Skeletal muscle satellite cell (primary cell): ENCODE measurements around the gene ZNF763. TPM values are rescaled to one million over a fixed set of nuclear protein-coding genes. Genes with fewer than 3 reads are reported as not detected.
"Not testable (repeated sequence)": the region's sequence is repeated elsewhere in the genome, so short reads cannot be mapped to it uniquely, and the experiment has no call there.

Experiments used
- H3K27me3 ChIP-seq: 2 replicates; pipeline ENCODE4 v1.7.0; 2013; ENCODE audit warnings: low read length; ENCODE audit not compliant: control insufficient read depth, insufficient read depth
- H3K36me3 ChIP-seq: 2 replicates; pipeline ENCODE4 v1.7.0; 2013; ENCODE audit warnings: mild to moderate bottlenecking, control low read depth, low read length; ENCODE audit not compliant: insufficient read depth
- H3K4me1 ChIP-seq: 2 replicates; pipeline ENCODE4 v1.7.0; 2013; ENCODE audit warnings: low read length; ENCODE audit not compliant: control insufficient read depth, insufficient read depth
- H3K4me2 ChIP-seq: 2 replicates; pipeline ENCODE4 v1.7.0; 2013; ENCODE audit warnings: mild to moderate bottlenecking, low read length
- H3K4me3 ChIP-seq: 2 replicates; pipeline ENCODE4 v1.7.0; 2013; ENCODE audit warnings: low read length
- H3K9ac ChIP-seq: 2 replicates; pipeline ENCODE4 v1.7.0; 2013; ENCODE audit warnings: mild to moderate bottlenecking, low read depth, low read length, moderate library complexity
- H3K9me3 ChIP-seq: replicated peaks from 2 replicates; pipeline ENCODE4 v1.7.0; 2013; ENCODE audit warnings: mild to moderate bottlenecking, control low read depth, low read length
- total RNA-seq: library from RNA; depleted of rRNA; stranded (reverse); fragments of >200 nt; gene quantifications from 2 replicates; pipeline ENCODE4 v1.2.3, GENCODE V29; 2012; rRNA removed

ZNF763 gene
- total RNA-seq = 0.66 and 1.8 TPM in 2 replicates

- H3K36me3 ChIP-seq = no peaks in the 10 kb centered on the region
- peak within 1 kb of the TSS; percentile 78 for H3K4me3 ChIP-seq
- peaks cover 7% of the 10 kb centered on the region for H3K4me1 ChIP-seq
- H3K9ac ChIP-seq = peak within 1 kb of the TSS; percentile 87
- H3K4me2 ChIP-seq = peak within 1 kb of the TSS; percentile 83
- H3K27me3 ChIP-seq = no peaks in the 10 kb centered on the region
- H3K9me3 ChIP-seq = no peaks in the 10 kb centered on the region
Measured at GRCh38 chr19:11964858-11965645, at the start of gene ZNF763. Gene ZNF763, plus strand, starts transcription at chr19:11965040. Its CDS starts 169 bp downstream, at chr19:11965209.

GRCh38 chr19:11921852-11922495 lies 42.9 kb upstream of the ZNF763 start:
- Histone ChIP-seq H3K9ac (no peak overlapping the region), H3K36me3 (no peaks in the 10 kb centered on the region), H3K4me3 (no peak overlapping the region), H3K4me1 (peaks cover 8% of the 10 kb centered on the region), H3K4me2 (no peak overlapping the region), H3K27me3 (no peaks in the 10 kb centered on the region), H3K9me3 (no peaks in the 10 kb centered on the region)

GRCh38 chr19:11924886-11925650 lies 39.8 kb upstream of the ZNF763 start, which contains the start of gene ZNF700:
Gene ZNF700, plus strand, starts transcription at chr19:11925107. Its CDS starts 104 bp downstream, at chr19:11925211.
- Histone ChIP-seq H3K9ac (peak within 1 kb of the TSS; percentile 96), H3K4me3 (peak within 1 kb of the TSS; percentile 99), H3K4me2 (peak within 1 kb of the TSS; percentile 100), H3K36me3 (no peaks in the 10 kb centered on the region), H3K9me3 (no peaks in the 10 kb centered on the region), H3K27me3 (no peaks in the 10 kb centered on the region), H3K4me1 (peaks cover 8% of the 10 kb centered on the region)

GRCh38 chr19:11925651-11926187 lies 39.1 kb upstream of the ZNF763 start:
- not testable (repeated sequence) for H3K9me3 ChIP-seq, H3K36me3 ChIP-seq, H3K4me1 ChIP-seq, H3K27me3 ChIP-seq
- Histone ChIP-seq H3K9ac (peak overlapping the region; percentile 96), H3K4me3 (peak overlapping the region; percentile 99), H3K4me2 (peak overlapping the region; percentile 100)

GRCh38 chr19:11927227-11927626 lies 37.6 kb upstream of the ZNF763 start:
- Histone ChIP-seq H3K9ac (no peak overlapping the region), H3K4me1 (peaks cover 15% of the 10 kb centered on the region), H3K9me3 (no peaks in the 10 kb centered on the region), H3K4me3 (no peak overlapping the region), H3K4me2 (no peak overlapping the region), H3K36me3 (no peaks in the 10 kb centered on the region), H3K27me3 (no peaks in the 10 kb centered on the region)

- H3K9me3 ChIP-seq = no peaks in the 10 kb centered on the region
Measured at GRCh38 chr19:11931051-11931450, 33.8 kb upstream of the ZNF763 start.

GRCh38 chr19:11931513-11931912 lies 33.3 kb upstream of the ZNF763 start:
- Histone ChIP-seq H3K4me3 (no peak overlapping the region), H3K27me3 (no peaks in the 10 kb centered on the region), H3K9ac (no peak overlapping the region), H3K4me2 (peak overlapping the region; percentile 28), H3K4me1 (peaks cover 7% of the 10 kb centered on the region), H3K9me3 (no peaks in the 10 kb centered on the region), H3K36me3 (no peaks in the 10 kb centered on the region)

More at GRCh38 chr19:11931051-11931450, 33.8 kb upstream of the ZNF763 start:
- no peaks in the 10 kb centered on the region for H3K36me3 ChIP-seq
- peaks cover 7% of the 10 kb centered on the region for H3K4me1 ChIP-seq
- no peak overlapping the region for H3K9ac ChIP-seq
- no peaks in the 10 kb centered on the region for H3K27me3 ChIP-seq
- H3K4me2 ChIP-seq = peak overlapping the region; percentile 28
- no peak overlapping the region for H3K4me3 ChIP-seq

- not testable (repeated sequence) for H3K4me1 ChIP-seq, H3K9me3 ChIP-seq, H3K9ac ChIP-seq, H3K4me3 ChIP-seq, H3K27me3 ChIP-seq, H3K4me2 ChIP-seq, H3K36me3 ChIP-seq
Measured at GRCh38 chr19:11935829-11936228, 29.0 kb upstream of the ZNF763 start.

- not testable (repeated sequence) for H3K4me3 ChIP-seq, H3K4me1 ChIP-seq, H3K4me2 ChIP-seq, H3K9ac ChIP-seq, H3K27me3 ChIP-seq
- peaks cover 12% of the 10 kb centered on the region for H3K36me3 ChIP-seq
- peaks cover 16% of the 10 kb centered on the region for H3K9me3 ChIP-seq
Measured at GRCh38 chr19:11938383-11938782, 26.5 kb upstream of the ZNF763 start.

GRCh38 chr19:11941361-11941887 lies 23.4 kb upstream of the ZNF763 start:
- not testable (repeated sequence) for H3K27me3 ChIP-seq, H3K9ac ChIP-seq, H3K4me2 ChIP-seq, H3K4me1 ChIP-seq, H3K4me3 ChIP-seq
- peaks cover 41% of the 10 kb centered on the region for H3K9me3 ChIP-seq
- peaks cover 29% of the 10 kb centered on the region for H3K36me3 ChIP-seq
